Measurements from ENCODE around the gene TSEN2. TPM values are rescaled to one million over a fixed set of nuclear protein-coding genes. Genes with fewer than 3 reads are reported as not detected.

The TSEN2 gene
- total RNA-seq, 1 donor from 2014 or later: 21.3 TPM

GRCh38 chr3:12527757-12528143 lies 43.5 kb downstream of the TSEN2 start:
- DNase-seq (ENCODE audit: low spot score): no peak
- Histone ChIP-seq H3K36me3 (no peaks in the 10 kb centered on the region), H3K27ac (no peak overlapping the region), H3K4me2 (no peak overlapping the region), H3K79me2 (ENCODE audit: low read depth) (no peaks in the 10 kb centered on the region), H4K20me1 (ENCODE audit: low read depth) (no peaks in the 10 kb centered on the region), H3K27me3 (no peaks in the 10 kb centered on the region), H3K9me3 (ENCODE audit: low read depth) (no peaks in the 10 kb centered on the region), H3K4me1 (no peaks in the 10 kb centered on the region), H3K9ac (no peak overlapping the region), H3K4me3 (no peak overlapping the region), H2AFZ (replicated peaks) (no peak overlapping the region), H3F3A (ENCODE audit: low read depth) (no peaks in the 10 kb centered on the region)
- Mint-ChIP-seq H3K4me1 (no peaks in the 10 kb centered on the region), H3K36me3 (peaks cover 24% of the 10 kb centered on the region), H3K27ac (no peak overlapping the region), H3K9me3 (no peaks in the 10 kb centered on the region), H3K4me3 (no peak overlapping the region), H3K27me3 (ENCODE audit: insufficient read depth, low read depth) (peaks cover under 1% of the 10 kb centered on the region)
- TF ChIP-seq, protein P1, sequence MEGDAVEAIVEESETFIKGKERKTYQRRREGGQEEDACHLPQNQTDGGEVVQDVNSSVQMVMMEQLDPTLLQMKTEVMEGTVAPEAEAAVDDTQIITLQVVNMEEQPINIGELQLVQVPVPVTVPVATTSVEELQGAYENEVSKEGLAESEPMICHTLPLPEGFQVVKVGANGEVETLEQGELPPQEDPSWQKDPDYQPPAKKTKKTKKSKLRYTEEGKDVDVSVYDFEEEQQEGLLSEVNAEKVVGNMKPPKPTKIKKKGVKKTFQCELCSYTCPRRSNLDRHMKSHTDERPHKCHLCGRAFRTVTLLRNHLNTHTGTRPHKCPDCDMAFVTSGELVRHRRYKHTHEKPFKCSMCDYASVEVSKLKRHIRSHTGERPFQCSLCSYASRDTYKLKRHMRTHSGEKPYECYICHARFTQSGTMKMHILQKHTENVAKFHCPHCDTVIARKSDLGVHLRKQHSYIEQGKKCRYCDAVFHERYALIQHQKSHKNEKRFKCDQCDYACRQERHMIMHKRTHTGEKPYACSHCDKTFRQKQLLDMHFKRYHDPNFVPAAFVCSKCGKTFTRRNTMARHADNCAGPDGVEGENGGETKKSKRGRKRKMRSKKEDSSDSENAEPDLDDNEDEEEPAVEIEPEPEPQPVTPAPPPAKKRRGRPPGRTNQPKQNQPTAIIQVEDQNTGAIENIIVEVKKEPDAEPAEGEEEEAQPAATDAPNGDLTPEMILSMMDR (IDR thresholded peaks at IDR 0.05): no peak
- no peak for TF ChIP-seq EZH2phosphoT487 (IDR thresholded peaks at IDR 0.05)
- no peak for TF ChIP-seq EZH2 (IDR thresholded peaks at IDR 0.05)

DNA sequence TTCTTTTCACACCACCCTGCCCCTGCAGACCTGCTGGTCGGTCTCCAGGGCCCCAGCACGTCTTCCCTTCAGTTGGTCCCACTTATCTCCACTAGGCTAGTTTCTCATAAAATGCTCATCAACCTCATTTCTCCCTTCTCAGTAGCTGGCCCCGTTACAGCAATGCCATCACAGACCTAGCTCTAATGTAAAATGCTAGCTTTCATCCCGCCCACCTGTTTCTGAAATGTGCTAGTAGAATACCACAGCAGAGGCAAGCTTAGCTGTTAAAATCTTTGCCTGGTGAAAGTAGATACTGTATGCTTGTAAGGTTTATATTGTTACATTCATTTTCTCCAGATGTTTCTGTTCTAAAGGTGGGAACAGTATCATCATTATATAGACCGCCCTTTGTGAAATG lies 47.9 kb downstream of the TSEN2 start:
- Mint-ChIP-seq H3K4me3 (no peak overlapping the region), H3K36me3 (peaks cover 12% of the 10 kb centered on the region), H3K27ac (peak overlapping the region; percentile 31), H3K27me3 (ENCODE audit: insufficient read depth, low read depth) (peaks cover 2% of the 10 kb centered on the region), H3K9me3 (no peaks in the 10 kb centered on the region), H3K4me1 (no peaks in the 10 kb centered on the region)
- H3K9me3 ChIP-seq (ENCODE audit: low read depth): no peaks in the 10 kb centered on the region
- H4K20me1 ChIP-seq (ENCODE audit: low read depth): no peaks in the 10 kb centered on the region
- no peak overlapping the region for H2AFZ ChIP-seq (replicated peaks)
- H3K4me3 ChIP-seq: no peak overlapping the region
- no peaks in the 10 kb centered on the region for H3K4me1 ChIP-seq
- DNase-seq (ENCODE audit: low spot score): no peak
- no peak overlapping the region for H3K9ac ChIP-seq
- no peaks in the 10 kb centered on the region for H3K27me3 ChIP-seq
- no peaks in the 10 kb centered on the region for H3K36me3 ChIP-seq
- no peak overlapping the region for H3K27ac ChIP-seq
- H3K4me2 ChIP-seq: no peak overlapping the region
- H3F3A ChIP-seq (ENCODE audit: low read depth): no peaks in the 10 kb centered on the region
- TF ChIP-seq, protein P1 (IDR thresholded peaks at IDR 0.05): no peak
- TF ChIP-seq EZH2 (IDR thresholded peaks at IDR 0.05): no peak
- TF ChIP-seq EZH2phosphoT487 (IDR thresholded peaks at IDR 0.05): no peak
- no peaks in the 10 kb centered on the region for H3K79me2 ChIP-seq (ENCODE audit: low read depth)

DNA sequence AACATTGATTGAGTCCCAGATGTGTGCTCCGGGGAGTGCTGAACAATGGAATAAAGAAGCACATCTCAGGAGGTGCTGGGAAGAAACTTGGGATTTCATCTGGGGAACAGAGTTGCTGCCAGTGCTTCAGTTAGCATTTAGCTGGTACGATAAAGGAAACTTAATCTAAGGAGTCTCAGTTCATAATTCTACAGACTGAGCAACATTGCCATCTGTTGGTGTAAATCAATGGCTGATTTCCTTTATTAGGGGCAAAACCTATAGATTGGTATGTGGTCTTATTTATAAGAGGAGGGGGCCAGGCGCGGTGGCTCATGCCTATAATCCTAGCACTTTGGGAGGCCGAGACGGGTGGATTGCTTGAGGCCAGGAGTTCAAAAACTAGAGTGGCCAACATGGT lies 52.1 kb downstream of the TSEN2 start:
- H3K4me1 ChIP-seq: no peaks in the 10 kb centered on the region
- H3K4me2 ChIP-seq: no peak overlapping the region
- H3K4me3 Mint-ChIP-seq: no peak overlapping the region
- H3K36me3 Mint-ChIP-seq: peaks cover 7% of the 10 kb centered on the region
- H3K79me2 ChIP-seq (ENCODE audit: low read depth): no peaks in the 10 kb centered on the region
- TF ChIP-seq EZH2 (IDR thresholded peaks at IDR 0.05): no peak
- TF ChIP-seq, protein P1 (IDR thresholded peaks at IDR 0.05): peak; percentile 31
- H3K9me3 Mint-ChIP-seq: no peaks in the 10 kb centered on the region
- no peaks in the 10 kb centered on the region for H3K9me3 ChIP-seq (ENCODE audit: low read depth)
- no peak for DNase-seq (ENCODE audit: low spot score)
- peaks cover 2% of the 10 kb centered on the region for H3K27me3 Mint-ChIP-seq (ENCODE audit: insufficient read depth, low read depth)
- no peak overlapping the region for H3K9ac ChIP-seq
- H3K27ac ChIP-seq: no peak overlapping the region
- peak overlapping the region; percentile 25 for H3K27ac Mint-ChIP-seq
- no peak overlapping the region for H2AFZ ChIP-seq (replicated peaks)
- no peak overlapping the region for H3K4me3 ChIP-seq
- no peaks in the 10 kb centered on the region for H4K20me1 ChIP-seq (ENCODE audit: low read depth)
- no peaks in the 10 kb centered on the region for H3K36me3 ChIP-seq
- no peaks in the 10 kb centered on the region for H3K27me3 ChIP-seq
- H3K4me1 Mint-ChIP-seq: no peaks in the 10 kb centered on the region
- no peaks in the 10 kb centered on the region for H3F3A ChIP-seq (ENCODE audit: low read depth)
